BLaER1 treated with 17β-estradiol and CSF1 and Interleukin-3, amounts not matched to agents 10 nM and 100 nM (cell line): Measurements from ENCODE around the gene HACL1.

Experiments used
- H3K27ac ChIP-seq, 11 experiments: shearing (Covaris generic); formaldehyde crosslinking; 2 replicates each; pipeline ENCODE4 v1.8.1; 2022
- H3K27me3 ChIP-seq, 11 experiments: shearing (Covaris generic); formaldehyde crosslinking; 2 replicates each; pipeline ENCODE4 v1.8.1; 2022
- H3K36me3 ChIP-seq, 11 experiments: shearing (Covaris generic); formaldehyde crosslinking; 2 replicates each; pipeline ENCODE4 v1.8.1; 2022
- H3K4me1 ChIP-seq, 10 experiments: shearing (Covaris generic); formaldehyde crosslinking; 2 replicates each; pipeline ENCODE4 v1.8.1; 2022
- H3K4me2 ChIP-seq, 11 experiments: shearing (Covaris generic); formaldehyde crosslinking; 2 replicates each; pipeline ENCODE4 v1.8.1; 2022
- H3K4me3 ChIP-seq, 10 experiments: shearing (Covaris generic); formaldehyde crosslinking; 2 replicates each; pipeline ENCODE4 v1.8.1; 2022
- H3K9ac ChIP-seq, 11 experiments: shearing (Covaris generic); formaldehyde crosslinking; 2 replicates each; pipeline ENCODE4 v1.8.1; 2022
- H3K9me3 ChIP-seq, 11 experiments: shearing (Covaris generic); formaldehyde crosslinking; replicated peaks in 1 of 11; 2 replicates each; pipeline ENCODE4 v1.8.1; 2022
- H4K20me1 ChIP-seq, 11 experiments: shearing (Covaris generic); formaldehyde crosslinking; 2 replicates each; pipeline ENCODE4 v1.8.1; 2022
- Cebpa-rat ChIP-seq, 11 experiments: shearing (Covaris generic); IDR thresholded peaks; 2 replicates each; pipeline ENCODE4 v1.8.1; 2022

The HACL1 gene

DNA sequence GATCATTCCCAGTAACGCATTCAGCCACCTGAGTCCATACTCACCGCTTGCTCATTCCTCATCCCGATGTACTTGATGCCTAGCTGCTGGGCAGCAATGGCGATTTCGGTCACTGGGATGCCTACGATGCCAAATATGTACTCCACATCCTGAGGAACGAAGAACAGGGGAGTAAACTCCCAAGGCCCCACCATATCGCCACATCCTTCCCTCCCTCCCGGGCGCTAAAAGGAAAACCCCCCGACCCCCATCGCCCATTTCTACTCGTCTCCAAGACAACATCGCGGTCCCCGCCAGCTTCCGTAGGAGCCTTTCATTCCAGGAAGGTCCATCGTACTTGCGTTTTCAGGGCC lies 347 bp downstream of the HACL1 start:
- no peaks in the 10 kb centered on the region for H3K27me3 ChIP-seq
- TF ChIP-seq Cebpa-rat (IDR thresholded peaks at IDR 0.05) = no peak
- peaks cover 28 to 43% (median 35%) of the 10 kb centered on the region in 11 experiments for H3K36me3 ChIP-seq
- peaks cover 0 to 23% (median 20%) of the 10 kb centered on the region in 11 experiments; a peak in 19 of 22 replicates for H3K9me3 ChIP-seq
- H3K9ac ChIP-seq = peak overlapping the region; percentile 81 to 89 (median 84)
- peaks cover 13 to 30% (median 19%) of the 10 kb centered on the region in 10 experiments for H3K4me1 ChIP-seq
- peaks cover 0 to 12% (median 0%) of the 10 kb centered on the region in 11 experiments; a peak in 3 of 22 replicates for H4K20me1 ChIP-seq
- H3K27ac ChIP-seq = peak overlapping the region; percentile 25 to 87 (median 79); a peak in 21 of 22 replicates
- peak overlapping the region; percentile 84 to 98 (median 92) for H3K4me2 ChIP-seq
- peak overlapping the region; percentile 76 to 93 (median 82) for H3K4me3 ChIP-seq

DNA sequence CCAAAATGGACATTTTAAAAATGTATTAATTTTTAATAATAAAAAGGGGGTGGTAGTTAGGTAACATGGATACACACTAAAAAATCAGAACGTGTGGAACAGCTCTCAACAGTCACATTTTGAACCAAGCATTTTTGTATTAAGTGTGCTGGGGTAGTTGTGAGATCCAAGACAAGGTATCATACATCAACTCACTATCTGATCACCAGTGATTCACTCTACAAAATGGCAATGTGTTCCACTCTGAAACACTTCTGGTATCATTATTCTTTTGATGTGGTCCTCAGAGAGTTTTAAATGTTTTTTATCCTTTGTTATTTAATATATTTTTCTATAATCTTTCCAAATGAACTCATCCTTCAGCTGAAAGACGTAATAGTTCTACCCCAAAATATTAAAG lies 5.4 kb downstream of the HACL1 start:
- H4K20me1 ChIP-seq = peaks cover 0 to 10% (median 0%) of the 10 kb centered on the region in 11 experiments; a peak in 3 of 22 replicates
- H3K27ac ChIP-seq = no peak overlapping the region
- H3K9ac ChIP-seq = no peak overlapping the region
- H3K4me2 ChIP-seq = no peak overlapping the region
- peaks cover 40 to 80% (median 64%) of the 10 kb centered on the region in 11 experiments for H3K36me3 ChIP-seq
- H3K4me1 ChIP-seq = peaks cover 9 to 20% (median 12%) of the 10 kb centered on the region in 10 experiments
- H3K4me3 ChIP-seq = no peak overlapping the region
- TF ChIP-seq Cebpa-rat (IDR thresholded peaks at IDR 0.05) = no peak
- no peaks in the 10 kb centered on the region for H3K27me3 ChIP-seq
- H3K9me3 ChIP-seq = no peaks in the 10 kb centered on the region

DNA sequence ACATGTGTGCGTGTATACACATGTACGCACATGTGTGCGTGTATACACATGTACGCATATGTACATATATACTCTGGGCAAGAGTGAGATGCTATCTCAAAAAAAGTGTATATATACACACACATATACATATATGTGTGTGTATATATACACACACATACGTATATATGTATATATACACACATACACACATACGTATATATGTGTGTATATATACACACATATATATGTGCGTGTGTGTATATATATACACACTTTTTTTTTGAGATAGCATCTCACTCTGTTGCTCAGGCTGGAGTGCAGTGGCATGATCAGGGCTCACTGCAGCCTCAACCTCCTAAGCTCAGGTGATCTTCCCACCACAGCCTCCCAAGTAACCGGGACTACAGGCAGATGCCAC lies 8.4 kb downstream of the HACL1 start:
- no peak overlapping the region for H3K9ac ChIP-seq
- no peak overlapping the region for H3K4me3 ChIP-seq
- H3K27me3 ChIP-seq = no peaks in the 10 kb centered on the region
- H3K36me3 ChIP-seq = peaks cover 43 to 86% (median 69%) of the 10 kb centered on the region in 11 experiments
- no peak for TF ChIP-seq Cebpa-rat (IDR thresholded peaks at IDR 0.05)
- no peaks in the 10 kb centered on the region for H3K4me1 ChIP-seq
- no peak overlapping the region for H3K4me2 ChIP-seq
- no peaks in the 10 kb centered on the region; a peak in 2 of 22 replicates for H4K20me1 ChIP-seq
- H3K27ac ChIP-seq = no peak overlapping the region
- H3K9me3 ChIP-seq = no peaks in the 10 kb centered on the region

DNA sequence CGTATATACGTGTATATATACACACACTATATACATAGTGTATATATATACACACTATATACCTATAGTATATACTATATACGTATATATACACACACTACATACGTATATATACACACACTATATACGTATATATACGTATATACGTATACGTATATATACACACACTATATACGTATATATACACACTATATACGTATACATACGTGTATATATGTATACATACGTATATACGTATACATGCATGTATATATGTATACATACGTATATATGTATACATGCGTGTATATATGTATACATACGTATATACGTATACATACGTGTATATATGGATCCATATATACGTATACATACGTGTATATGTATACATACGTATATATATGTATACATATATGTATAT lies 9.4 kb downstream of the HACL1 start:
- Histone ChIP-seq H3K27ac (no peak overlapping the region), H3K27me3 (no peaks in the 10 kb centered on the region), H3K4me2 (no peak overlapping the region), H3K9me3 (no peaks in the 10 kb centered on the region), H3K36me3 (peaks cover 40 to 80% (median 63%) of the 10 kb centered on the region in 11 experiments), H3K4me3 (no peak overlapping the region), H3K4me1 (no peaks in the 10 kb centered on the region), H3K9ac (no peak overlapping the region), H4K20me1 (no peaks in the 10 kb centered on the region; a peak in 1 of 22 replicates)
- TF ChIP-seq Cebpa-rat (IDR thresholded peaks at IDR 0.05) = no peak

DNA sequence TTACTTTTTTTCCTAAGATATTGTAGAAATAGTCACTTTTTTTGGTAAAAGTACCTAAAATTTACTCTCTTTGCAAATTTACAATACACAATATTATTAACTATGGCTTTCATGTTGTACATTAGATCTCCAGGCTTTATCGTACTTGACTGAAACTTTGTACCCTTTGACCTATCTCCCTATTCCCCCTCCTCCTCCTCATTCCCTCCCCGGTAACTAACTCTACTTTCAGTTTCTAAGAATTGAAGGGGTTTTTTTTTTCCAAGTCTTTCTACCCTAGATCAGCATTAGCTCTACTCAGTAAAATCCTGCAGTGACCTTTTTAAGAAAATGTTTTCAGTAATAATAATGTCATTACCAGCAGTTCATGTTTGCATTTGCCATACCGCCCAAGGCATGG lies 10.1 kb downstream of the HACL1 start:
- TF ChIP-seq Cebpa-rat (IDR thresholded peaks at IDR 0.05) = no peak
- H3K4me1 ChIP-seq = no peaks in the 10 kb centered on the region
- H3K4me2 ChIP-seq = no peak overlapping the region
- no peaks in the 10 kb centered on the region for H3K9me3 ChIP-seq
- no peak overlapping the region for H3K27ac ChIP-seq
- no peaks in the 10 kb centered on the region for H3K27me3 ChIP-seq
- H3K36me3 ChIP-seq = peaks cover 44 to 79% (median 66%) of the 10 kb centered on the region in 11 experiments
- H3K9ac ChIP-seq = no peak overlapping the region
- H3K4me3 ChIP-seq = no peak overlapping the region
- no peaks in the 10 kb centered on the region; a peak in 1 of 22 replicates for H4K20me1 ChIP-seq

DNA sequence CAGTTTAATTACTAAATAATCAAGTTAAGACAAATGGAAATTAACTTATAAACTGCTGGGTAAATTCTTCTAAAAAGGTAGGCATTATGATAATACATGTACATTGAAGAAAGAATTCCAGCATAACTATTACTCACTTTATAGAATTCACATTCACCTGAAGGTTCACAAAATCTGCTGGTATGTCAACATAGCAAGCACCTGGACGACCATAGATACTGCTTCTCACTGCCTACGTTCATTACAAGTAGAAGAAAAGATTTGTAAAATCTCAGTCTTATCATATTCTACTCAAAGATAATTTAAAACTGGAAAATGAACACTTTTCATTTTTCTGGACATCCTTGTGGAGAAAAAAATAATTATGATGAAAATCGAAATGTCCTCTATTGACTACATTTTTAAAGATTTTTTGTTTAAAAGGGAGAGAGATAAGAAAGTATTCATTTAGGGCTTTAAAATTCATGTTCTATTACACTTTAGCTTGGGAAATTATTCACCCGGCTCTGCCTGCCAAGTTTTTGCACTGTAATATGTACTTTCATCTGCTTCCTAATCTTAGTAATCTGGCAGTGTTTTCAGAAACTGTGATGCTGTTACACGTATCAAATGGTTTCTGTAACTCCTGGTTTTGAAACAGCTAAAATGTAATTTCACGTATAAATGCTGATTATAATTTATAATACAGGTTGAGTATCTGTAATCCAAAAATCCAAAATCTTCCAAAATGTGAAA lies 16.1 kb downstream of the HACL1 start:
- Histone ChIP-seq H3K36me3 (peaks cover 45 to 93% (median 85%) of the 10 kb centered on the region in 11 experiments), H3K9ac (no peak overlapping the region), H3K4me3 (no peak overlapping the region), H3K27me3 (no peaks in the 10 kb centered on the region), H4K20me1 (no peaks in the 10 kb centered on the region; a peak in 2 of 22 replicates), H3K4me1 (no peaks in the 10 kb centered on the region), H3K9me3 (no peaks in the 10 kb centered on the region), H3K4me2 (no peak overlapping the region), H3K27ac (no peak overlapping the region)
- no peak for TF ChIP-seq Cebpa-rat (IDR thresholded peaks at IDR 0.05)

DNA sequence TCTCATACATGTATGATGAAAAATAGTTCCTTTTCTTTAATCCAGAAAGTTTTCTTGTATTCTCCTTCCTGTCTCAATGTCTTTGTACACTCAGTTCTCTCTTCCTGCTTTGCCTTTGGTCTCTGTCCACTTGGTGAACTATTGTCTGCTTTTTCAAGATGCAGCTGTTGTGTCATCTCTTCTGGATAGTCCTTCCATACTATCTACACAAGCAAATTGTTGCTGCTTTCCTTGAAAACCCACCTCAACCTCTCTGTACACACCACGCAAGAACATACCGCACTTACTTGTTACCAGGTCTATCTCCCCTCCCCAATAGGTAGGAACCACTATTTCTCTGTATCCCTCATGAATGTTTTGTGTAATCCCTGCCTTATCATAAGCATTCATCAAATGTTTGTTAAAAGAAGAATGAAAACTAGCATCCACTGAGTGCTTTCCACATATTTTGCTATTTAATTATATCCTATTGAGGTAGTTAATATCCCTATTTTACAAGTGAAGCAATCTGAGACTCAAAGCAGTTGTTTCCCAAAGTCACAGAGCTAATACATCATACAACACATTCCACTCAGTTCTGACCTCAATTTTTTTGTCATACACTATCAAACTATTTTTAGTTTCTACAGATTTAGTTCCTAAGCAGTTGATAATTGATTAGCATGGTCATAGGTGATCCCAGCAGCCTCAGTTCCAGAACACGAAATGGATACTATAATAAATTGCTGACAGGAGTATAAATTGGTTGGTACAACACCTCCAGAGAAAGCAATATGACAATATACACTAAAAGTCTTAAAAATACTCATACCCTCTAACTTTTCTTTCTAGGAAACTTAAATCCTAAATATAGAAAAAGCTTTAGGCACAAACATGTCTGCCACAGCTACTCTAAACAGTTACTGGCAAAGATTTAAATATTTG lies 19.6 kb downstream of the HACL1 start:
- no peak overlapping the region for H3K9ac ChIP-seq
- H3K9me3 ChIP-seq = no peaks in the 10 kb centered on the region
- H4K20me1 ChIP-seq = peaks cover 0 to 5% (median 0%) of the 10 kb centered on the region in 11 experiments; a peak in 3 of 22 replicates
- no peak for TF ChIP-seq Cebpa-rat (IDR thresholded peaks at IDR 0.05)
- peaks cover 1 to 14% (median 5%) of the 10 kb centered on the region in 10 experiments; a peak in 19 of 20 replicates for H3K4me1 ChIP-seq
- H3K27me3 ChIP-seq = no peaks in the 10 kb centered on the region
- no peak overlapping the region for H3K4me3 ChIP-seq
- H3K4me2 ChIP-seq = no peak overlapping the region
- peaks cover 37 to 98% (median 79%) of the 10 kb centered on the region in 11 experiments for H3K36me3 ChIP-seq
- H3K27ac ChIP-seq = no peak overlapping the region

DNA sequence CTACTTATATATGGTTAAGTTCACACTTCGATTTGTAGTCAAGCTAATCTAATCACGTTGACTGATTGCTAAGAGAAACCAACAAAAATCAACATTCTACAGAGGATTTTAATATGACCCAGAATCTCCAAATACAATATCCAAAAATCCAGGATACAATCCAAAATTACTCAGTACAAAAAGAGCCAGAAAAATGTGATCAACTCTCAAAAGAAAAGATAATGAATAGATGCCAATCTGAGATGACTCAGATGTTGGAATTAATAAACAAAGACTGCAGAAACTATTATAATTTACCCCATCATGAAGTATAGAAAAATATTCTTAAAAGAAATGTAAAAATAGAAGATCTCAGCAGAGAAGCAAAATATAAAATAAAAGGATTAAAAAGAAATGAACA lies 22.3 kb downstream of the HACL1 start:
- no peak overlapping the region for H3K4me2 ChIP-seq
- H3K4me1 ChIP-seq = peaks cover 8 to 28% (median 20%) of the 10 kb centered on the region in 10 experiments
- no peak for TF ChIP-seq Cebpa-rat (IDR thresholded peaks at IDR 0.05)
- H4K20me1 ChIP-seq = peaks cover 0 to 7% (median 0%) of the 10 kb centered on the region in 11 experiments; a peak in 3 of 22 replicates
- H3K36me3 ChIP-seq = peaks cover 29 to 81% (median 60%) of the 10 kb centered on the region in 11 experiments
- no peaks in the 10 kb centered on the region for H3K27me3 ChIP-seq
- no peaks in the 10 kb centered on the region for H3K9me3 ChIP-seq
- no peak overlapping the region for H3K9ac ChIP-seq
- no peak overlapping the region for H3K27ac ChIP-seq
- no peak overlapping the region for H3K4me3 ChIP-seq
